Suprapubic skin (tissue), 4 donors: ENCODE results near the gene TARS3. TPM values are rescaled to one million over a fixed set of nuclear protein-coding genes. Genes with fewer than 3 reads are reported as not detected.

Experiments used
- DNase-seq, 2 donors: peaks; one replicate each; pipeline ENCODE4 v3.0.0-alpha.2; 2019; ENCODE audit warnings: low spot score in 2 of 2
- H3K27ac ChIP-seq: fragments of 200-600 bp; sonication (generic); one replicate; pipeline ENCODE4 v1.5.1; 2019
- H3K27me3 ChIP-seq: fragments of 200-600 bp; sonication (generic); one replicate; pipeline ENCODE4 v1.5.1; 2019
- H3K36me3 ChIP-seq: fragments of 200-600 bp; sonication (generic); one replicate; pipeline ENCODE4 v1.5.1; 2019
- H3K4me1 ChIP-seq: fragments of 200-600 bp; sonication (generic); one replicate; pipeline ENCODE4 v1.5.1; 2019
- H3K4me3 ChIP-seq: fragments of 200-600 bp; sonication (generic); one replicate; pipeline ENCODE4 v1.5.1; 2019; ENCODE audit warnings: mild to moderate bottlenecking
- H3K9me3 ChIP-seq: fragments of 200-600 bp; sonication (generic); one replicate; pipeline ENCODE4 v1.5.1; 2019
- EP300 ChIP-seq: sonication (generic); formaldehyde crosslinking; IDR thresholded peaks from one replicate; pipeline ENCODE4 v1.6.1; 2017; ENCODE audit warnings: antibody characterized with exemption
- POLR2A ChIP-seq, 2 donors: fragments of 450-650 bp; IDR thresholded peaks; one replicate each; pipeline ENCODE4 v1.6.1; 2017; ENCODE audit warnings: antibody characterized with exemption in 2 of 2, mild to moderate bottlenecking in 2 of 2, moderate library complexity in 2 of 2
- POLR2AphosphoS5 ChIP-seq, 3 donors: sonication (generic); formaldehyde crosslinking; IDR thresholded peaks; one replicate each; pipeline ENCODE4 v1.6.1; 2017; ENCODE audit warnings: antibody characterized with exemption in 3 of 3
- WGBS: methylation state at CpG from one replicate; pipeline ENCODE4 v1.1.5; 2018; 5-methylcytosine and 5-hydroxymethylcytosine counted together
- total RNA-seq, 4 donors: library from RNA; depleted of rRNA; stranded (reverse); fragments of >200 nt; gene quantifications; one replicate each; pipeline ENCODE4 v1.1.0, GENCODE V29; 2016
- TF ChIP-seq, protein P1 (sequence below), 2 donors: fragments of 200-600 bp in 1 of 2; fragments of 450-650 bp in 1 of 2; sonication (generic) in 1 of 2; IDR thresholded peaks; one replicate each; pipeline ENCODE4 v1.5.1; 2016 to 2019; ENCODE audit warnings: antibody characterized with exemption in 2 of 2, mild to moderate bottlenecking in 1 of 2, moderate library complexity in 1 of 2

Gene TARS3
- total RNA-seq, 4 donors from 2014 or later = 5.4 to 19.3 (median 12.3) TPM

DNA sequence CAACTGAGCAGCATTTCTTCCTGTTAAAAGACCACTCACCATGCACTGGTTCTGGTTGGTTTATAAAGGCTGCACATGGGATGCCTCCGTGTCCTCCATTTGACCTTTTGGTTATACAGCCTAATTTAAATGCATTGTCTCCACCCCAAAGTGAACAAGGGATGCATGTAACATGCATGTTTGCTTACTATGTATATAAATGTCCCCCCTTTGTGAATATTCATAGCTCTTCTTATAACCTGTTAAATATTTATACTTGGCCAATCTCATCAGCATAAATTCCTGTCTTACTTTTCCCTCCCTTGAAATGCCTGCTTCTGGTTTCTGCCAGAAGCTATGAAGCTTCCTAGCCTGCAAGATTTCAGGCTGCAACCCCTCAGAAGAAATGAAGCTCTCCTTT lies 27.4 kb downstream of the TARS3 start:
- Histone ChIP-seq H3K4me3 (no peak overlapping the region), H3K36me3 (peaks cover 79% of the 10 kb centered on the region), H3K27me3 (no peaks in the 10 kb centered on the region), H3K4me1 (no peaks in the 10 kb centered on the region), H3K27ac (no peak overlapping the region), H3K9me3 (no peaks in the 10 kb centered on the region)
- WGBS = 100% methylated on average over 1 of the region's 1 CpG
- no peak for DNase-seq
- TF ChIP-seq POLR2A (IDR thresholded peaks at IDR 0.05) (no peak), EP300 (no peak), POLR2AphosphoS5 (IDR thresholded peaks at IDR 0.05) (no peak)
- TF ChIP-seq, protein P1, sequence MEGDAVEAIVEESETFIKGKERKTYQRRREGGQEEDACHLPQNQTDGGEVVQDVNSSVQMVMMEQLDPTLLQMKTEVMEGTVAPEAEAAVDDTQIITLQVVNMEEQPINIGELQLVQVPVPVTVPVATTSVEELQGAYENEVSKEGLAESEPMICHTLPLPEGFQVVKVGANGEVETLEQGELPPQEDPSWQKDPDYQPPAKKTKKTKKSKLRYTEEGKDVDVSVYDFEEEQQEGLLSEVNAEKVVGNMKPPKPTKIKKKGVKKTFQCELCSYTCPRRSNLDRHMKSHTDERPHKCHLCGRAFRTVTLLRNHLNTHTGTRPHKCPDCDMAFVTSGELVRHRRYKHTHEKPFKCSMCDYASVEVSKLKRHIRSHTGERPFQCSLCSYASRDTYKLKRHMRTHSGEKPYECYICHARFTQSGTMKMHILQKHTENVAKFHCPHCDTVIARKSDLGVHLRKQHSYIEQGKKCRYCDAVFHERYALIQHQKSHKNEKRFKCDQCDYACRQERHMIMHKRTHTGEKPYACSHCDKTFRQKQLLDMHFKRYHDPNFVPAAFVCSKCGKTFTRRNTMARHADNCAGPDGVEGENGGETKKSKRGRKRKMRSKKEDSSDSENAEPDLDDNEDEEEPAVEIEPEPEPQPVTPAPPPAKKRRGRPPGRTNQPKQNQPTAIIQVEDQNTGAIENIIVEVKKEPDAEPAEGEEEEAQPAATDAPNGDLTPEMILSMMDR (IDR thresholded peaks at IDR 0.05) = no peak

DNA sequence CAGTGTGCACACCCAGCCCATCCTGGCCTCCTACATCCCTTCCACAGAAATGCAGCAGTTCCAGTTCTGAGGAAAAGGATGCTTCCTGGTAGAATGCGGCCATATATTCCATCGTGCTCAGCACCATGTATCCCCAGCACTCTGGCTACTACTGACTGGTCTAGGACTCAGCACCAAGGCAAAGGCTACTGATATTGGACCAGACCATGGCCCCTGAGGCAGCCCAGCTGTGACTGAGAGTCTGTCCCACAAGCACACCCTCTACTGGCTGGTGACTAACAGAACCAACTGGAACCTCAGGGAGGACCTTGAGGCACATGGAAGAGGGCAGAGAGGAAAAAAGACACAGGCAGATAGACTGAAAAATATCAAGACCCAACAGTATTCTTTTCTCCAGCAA lies 30.0 kb downstream of the TARS3 start:
- DNase-seq = no peak
- peaks cover 54% of the 10 kb centered on the region for H3K36me3 ChIP-seq
- no peaks in the 10 kb centered on the region for H3K4me1 ChIP-seq
- no peaks in the 10 kb centered on the region for H3K9me3 ChIP-seq
- no peaks in the 10 kb centered on the region for H3K27me3 ChIP-seq
- no peak overlapping the region for H3K4me3 ChIP-seq
- no peak overlapping the region for H3K27ac ChIP-seq
- 100% methylated on average over 2 of the region's 2 CpGs for WGBS
- no peak for TF ChIP-seq POLR2AphosphoS5 (IDR thresholded peaks at IDR 0.05)
- TF ChIP-seq EP300 = no peak

DNA sequence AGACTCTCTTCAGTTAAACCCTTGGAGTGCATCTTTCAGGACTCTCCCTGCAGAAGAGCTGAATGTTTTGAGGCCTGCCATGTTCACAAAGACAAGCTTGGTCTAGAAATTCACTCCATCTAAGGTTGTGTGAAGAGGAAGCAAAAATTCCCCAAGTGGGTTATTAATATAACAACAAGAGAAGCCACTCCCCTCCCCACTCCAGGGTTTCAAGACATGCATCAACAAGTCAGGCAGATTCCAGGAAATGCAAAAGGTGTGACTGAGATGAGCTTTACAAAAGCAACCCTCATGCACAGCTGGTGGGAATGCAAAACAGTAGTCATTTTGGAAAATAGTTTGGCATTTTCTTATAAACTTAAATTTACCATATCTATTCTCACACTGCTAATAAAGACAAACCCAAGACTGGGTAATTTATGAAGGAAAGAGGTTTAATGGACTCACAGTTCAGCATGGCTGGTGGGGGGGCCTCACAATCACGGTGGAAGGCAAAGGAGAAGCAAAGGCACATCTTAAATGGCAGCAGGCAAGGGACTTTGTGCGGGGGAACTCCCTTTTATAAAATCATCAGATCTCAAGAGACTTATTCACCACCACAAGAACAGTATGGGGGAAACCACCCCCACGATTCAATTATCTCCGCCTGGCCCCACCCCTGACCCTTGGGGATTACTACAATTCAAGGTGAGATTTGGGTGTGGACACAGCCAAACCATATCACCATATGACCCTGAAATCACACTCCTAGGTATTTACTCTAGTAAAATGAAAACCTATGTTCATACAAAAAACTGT lies 31.3 kb downstream of the TARS3 start:
- WGBS = 76% methylated on average over 4 of the region's 4 CpGs
- H3K36me3 ChIP-seq = peaks cover 41% of the 10 kb centered on the region

DNA sequence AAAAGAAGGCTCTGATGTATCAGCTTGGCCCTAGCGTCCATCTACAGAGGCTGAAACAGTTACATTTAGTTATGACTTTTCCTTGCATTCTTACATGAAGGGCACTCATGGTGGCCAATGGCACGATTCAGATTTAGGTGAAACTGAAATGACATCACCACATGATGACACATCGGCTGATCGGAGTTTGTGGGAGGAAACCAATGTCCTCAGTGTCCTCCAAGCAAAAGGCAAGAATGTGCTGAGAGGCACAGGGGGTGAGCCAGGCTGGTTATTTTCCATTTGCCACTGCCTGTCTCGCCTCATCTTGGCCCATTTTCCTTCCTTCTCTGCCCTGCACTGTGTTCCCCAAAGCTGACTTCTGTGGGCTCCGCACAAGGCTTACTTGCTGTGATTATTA lies 34.4 kb downstream of the TARS3 start:
- no peak overlapping the region for H3K4me3 ChIP-seq
- H3K4me1 ChIP-seq = no peaks in the 10 kb centered on the region
- 95% methylated on average over 6 of the region's 6 CpGs for WGBS
- H3K9me3 ChIP-seq = no peaks in the 10 kb centered on the region
- DNase-seq = no peak
- no peaks in the 10 kb centered on the region for H3K27me3 ChIP-seq
- no peak for TF ChIP-seq POLR2A (IDR thresholded peaks at IDR 0.05)
- TF ChIP-seq, protein P1 (IDR thresholded peaks at IDR 0.05) = no peak
- TF ChIP-seq EP300 = no peak
- no peak for TF ChIP-seq POLR2AphosphoS5 (IDR thresholded peaks at IDR 0.05)
- no peak overlapping the region for H3K27ac ChIP-seq
- H3K36me3 ChIP-seq = peaks cover 29% of the 10 kb centered on the region

More for the DNA sequence above, 31.3 kb downstream of the TARS3 start:
- no peak for DNase-seq
- H3K27me3 ChIP-seq = no peaks in the 10 kb centered on the region
- H3K4me1 ChIP-seq = no peaks in the 10 kb centered on the region
- H3K4me3 ChIP-seq = no peak overlapping the region
- no peaks in the 10 kb centered on the region for H3K9me3 ChIP-seq
- H3K27ac ChIP-seq = no peak overlapping the region
- TF ChIP-seq POLR2AphosphoS5 (IDR thresholded peaks at IDR 0.05) (no peak), POLR2A (IDR thresholded peaks at IDR 0.05) (no peak), EP300 (no peak)
- TF ChIP-seq, protein P1 (IDR thresholded peaks at IDR 0.05) = no peak

DNA sequence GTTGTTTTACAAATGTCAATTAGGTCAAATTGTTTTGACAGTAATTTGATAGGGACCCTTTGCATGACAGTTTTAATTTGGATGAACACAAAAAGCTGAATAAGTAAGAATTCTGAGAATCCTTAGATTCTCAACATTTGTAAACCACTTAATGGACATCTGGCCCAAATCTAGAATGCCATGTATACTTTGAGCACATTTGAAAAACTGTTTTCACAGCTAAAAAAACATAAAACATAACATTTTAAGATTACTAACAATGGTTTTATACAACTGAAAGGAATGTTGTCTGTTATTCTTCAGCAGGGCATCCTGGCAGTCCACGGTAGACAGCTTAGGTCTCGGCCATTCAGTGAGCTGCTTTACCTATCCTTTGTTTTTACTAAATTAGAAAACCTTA lies 37.6 kb downstream of the TARS3 start:
- no peaks in the 10 kb centered on the region for H3K27me3 ChIP-seq
- H3K27ac ChIP-seq = no peak overlapping the region
- no peak for TF ChIP-seq POLR2A (IDR thresholded peaks at IDR 0.05)
- TF ChIP-seq, protein P1 (IDR thresholded peaks at IDR 0.05) = no peak
- TF ChIP-seq POLR2AphosphoS5 (IDR thresholded peaks at IDR 0.05) = no peak
- TF ChIP-seq EP300 = no peak
- no peak for DNase-seq
- H3K4me3 ChIP-seq = no peak overlapping the region
- no peaks in the 10 kb centered on the region for H3K9me3 ChIP-seq
- H3K4me1 ChIP-seq = no peaks in the 10 kb centered on the region
- WGBS = 87% methylated on average over 2 of the region's 2 CpGs
- H3K36me3 ChIP-seq = peaks cover 41% of the 10 kb centered on the region
